ENCODE results near the gene LLGL1.

GRCh38 chr17:18261146-18261515 is 35.7 kb downstream of the LLGL1 start:
- TF ChIP-seq CTCF (IDR thresholded peaks at IDR 0.05 in 4 of 5, conservative IDR thresholded peaks at IDR 0.05 in 1 of 5) = no peak
- no peak for TF ChIP-seq POLR2A (IDR thresholded peaks at IDR 0.05)
